ENCODE data around the gene KIFAP3.
"Not testable (repeated sequence)": the region's sequence is repeated elsewhere in the genome, so short reads cannot be mapped to it uniquely, and the experiment has no call there.

Gene KIFAP3

DNA sequence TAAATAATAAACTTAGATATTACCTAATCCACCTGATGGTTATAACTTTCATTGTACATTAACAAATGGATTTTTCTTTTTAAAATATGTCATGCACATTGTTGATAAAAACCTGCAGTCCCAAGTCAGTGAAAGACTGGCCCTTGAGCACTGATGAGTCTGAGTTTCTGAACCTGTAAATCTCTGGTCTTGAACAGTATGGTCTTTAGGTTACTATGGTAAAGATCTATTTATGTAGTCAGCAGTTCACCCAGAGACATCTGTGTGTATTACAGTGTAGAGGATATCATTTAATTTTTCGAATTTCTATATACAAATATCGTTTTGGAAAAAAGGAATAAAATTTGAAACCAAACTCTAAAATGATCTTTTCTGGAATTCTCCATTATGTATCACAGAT lies 150.4 kb downstream of the KIFAP3 start:
- Histone ChIP-seq H3K36me3 (ENCODE audit: control insufficient read depth, insufficient read depth, low read length) (no peaks in the 10 kb centered on the region; the same call in 1 of the 2 replicates), H3K27me3 (replicated peaks; ENCODE audit: control insufficient read depth, insufficient read depth, low read length) (no peaks in the 10 kb centered on the region), H3K4me3 (replicated peaks; ENCODE audit: low read depth, low read length) (no peak overlapping the region)
- no peak for DNase-seq (ENCODE audit: extremely low read depth, insufficient read length)
- TF ChIP-seq, protein P1, sequence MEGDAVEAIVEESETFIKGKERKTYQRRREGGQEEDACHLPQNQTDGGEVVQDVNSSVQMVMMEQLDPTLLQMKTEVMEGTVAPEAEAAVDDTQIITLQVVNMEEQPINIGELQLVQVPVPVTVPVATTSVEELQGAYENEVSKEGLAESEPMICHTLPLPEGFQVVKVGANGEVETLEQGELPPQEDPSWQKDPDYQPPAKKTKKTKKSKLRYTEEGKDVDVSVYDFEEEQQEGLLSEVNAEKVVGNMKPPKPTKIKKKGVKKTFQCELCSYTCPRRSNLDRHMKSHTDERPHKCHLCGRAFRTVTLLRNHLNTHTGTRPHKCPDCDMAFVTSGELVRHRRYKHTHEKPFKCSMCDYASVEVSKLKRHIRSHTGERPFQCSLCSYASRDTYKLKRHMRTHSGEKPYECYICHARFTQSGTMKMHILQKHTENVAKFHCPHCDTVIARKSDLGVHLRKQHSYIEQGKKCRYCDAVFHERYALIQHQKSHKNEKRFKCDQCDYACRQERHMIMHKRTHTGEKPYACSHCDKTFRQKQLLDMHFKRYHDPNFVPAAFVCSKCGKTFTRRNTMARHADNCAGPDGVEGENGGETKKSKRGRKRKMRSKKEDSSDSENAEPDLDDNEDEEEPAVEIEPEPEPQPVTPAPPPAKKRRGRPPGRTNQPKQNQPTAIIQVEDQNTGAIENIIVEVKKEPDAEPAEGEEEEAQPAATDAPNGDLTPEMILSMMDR (IDR thresholded peaks at IDR 0.05; ENCODE audit: insufficient read depth, low read length, poor library complexity, severe bottlenecking), result no peak

DNA sequence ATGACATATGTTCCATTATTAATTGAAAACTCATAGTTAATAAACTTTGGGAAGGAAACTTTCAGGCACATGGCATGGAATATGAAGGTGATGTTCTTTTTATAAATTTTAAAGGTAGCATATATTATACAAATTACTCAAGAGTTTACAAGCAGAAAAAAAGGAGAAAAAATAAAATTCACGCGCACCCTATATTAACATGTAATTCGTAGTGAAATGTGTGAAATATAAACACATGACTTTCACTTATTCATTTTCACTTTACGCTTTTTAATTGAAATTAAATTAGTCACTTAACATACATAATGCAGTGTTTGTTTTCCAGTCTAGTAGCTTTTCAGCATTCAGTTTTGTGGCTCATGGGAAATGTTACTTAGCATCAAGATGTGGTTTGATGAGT lies 153.4 kb downstream of the KIFAP3 start:
- DNase-seq (ENCODE audit: extremely low read depth, insufficient read length), result no peak
- Histone ChIP-seq H3K27me3 (replicated peaks; ENCODE audit: control insufficient read depth, insufficient read depth, low read length) (no peaks in the 10 kb centered on the region), H3K4me3 (replicated peaks; ENCODE audit: low read depth, low read length) (no peak overlapping the region), H3K36me3 (ENCODE audit: control insufficient read depth, insufficient read depth, low read length) (no peaks in the 10 kb centered on the region; the same call in 1 of the 2 replicates)
- TF ChIP-seq, protein P1 (IDR thresholded peaks at IDR 0.05; ENCODE audit: insufficient read depth, low read length, poor library complexity, severe bottlenecking), result no peak

DNA sequence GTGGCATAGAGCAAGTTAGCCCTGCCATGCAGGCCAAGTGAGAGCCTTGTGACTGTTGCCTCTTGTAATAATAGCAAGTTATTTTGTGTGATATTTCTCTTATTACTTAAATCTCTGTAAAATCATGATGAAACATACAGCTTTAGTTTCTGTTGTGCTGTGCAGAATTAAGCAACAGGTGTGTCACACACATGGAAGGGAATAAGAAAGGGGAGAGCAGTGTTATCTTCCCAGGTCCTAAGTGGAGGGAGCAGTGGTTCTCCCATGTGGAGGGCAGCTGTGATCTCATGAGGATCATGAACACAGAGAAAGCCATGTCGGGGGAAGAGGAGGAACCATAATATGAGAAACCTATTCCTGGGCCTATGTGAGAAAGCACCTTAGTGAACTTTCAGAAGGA lies 155.6 kb downstream of the KIFAP3 start:
- Histone ChIP-seq H3K4me3 (replicated peaks; ENCODE audit: low read depth, low read length) (no peak overlapping the region), H3K36me3 (ENCODE audit: control insufficient read depth, insufficient read depth, low read length) (no peaks in the 10 kb centered on the region), H3K27me3 (replicated peaks; ENCODE audit: control insufficient read depth, insufficient read depth, low read length) (no peaks in the 10 kb centered on the region)
- TF ChIP-seq, protein P1 (IDR thresholded peaks at IDR 0.05; ENCODE audit: insufficient read depth, low read length, poor library complexity, severe bottlenecking), result no peak
- no peak for DNase-seq (ENCODE audit: extremely low read depth, insufficient read length)

DNA sequence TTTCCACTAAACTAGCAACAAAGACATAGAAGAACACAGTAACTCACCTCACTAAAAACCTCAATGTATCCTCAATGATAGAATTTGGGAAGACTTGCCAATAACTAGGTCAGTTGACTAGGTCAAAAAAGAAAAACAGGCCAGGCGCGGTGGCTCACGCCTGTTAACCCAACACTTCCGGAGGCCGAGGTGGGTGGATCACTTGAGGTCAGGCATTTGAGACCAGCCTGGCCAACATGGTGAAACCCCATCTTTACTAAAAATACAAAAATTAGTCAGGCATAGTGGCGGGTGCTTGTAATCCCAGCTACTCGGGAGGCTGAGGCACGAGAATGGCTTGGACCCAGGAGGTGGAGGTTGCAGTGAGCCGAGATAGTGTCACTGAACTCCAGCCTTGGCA lies 156.3 kb downstream of the KIFAP3 start:
- not testable (repeated sequence) for H3K4me3 ChIP-seq (replicated peaks; ENCODE audit: low read depth, low read length); H3K36me3 ChIP-seq (ENCODE audit: control insufficient read depth, insufficient read depth, low read length); DNase-seq (ENCODE audit: extremely low read depth, insufficient read length); H3K27me3 ChIP-seq (replicated peaks; ENCODE audit: control insufficient read depth, insufficient read depth, low read length)

DNA sequence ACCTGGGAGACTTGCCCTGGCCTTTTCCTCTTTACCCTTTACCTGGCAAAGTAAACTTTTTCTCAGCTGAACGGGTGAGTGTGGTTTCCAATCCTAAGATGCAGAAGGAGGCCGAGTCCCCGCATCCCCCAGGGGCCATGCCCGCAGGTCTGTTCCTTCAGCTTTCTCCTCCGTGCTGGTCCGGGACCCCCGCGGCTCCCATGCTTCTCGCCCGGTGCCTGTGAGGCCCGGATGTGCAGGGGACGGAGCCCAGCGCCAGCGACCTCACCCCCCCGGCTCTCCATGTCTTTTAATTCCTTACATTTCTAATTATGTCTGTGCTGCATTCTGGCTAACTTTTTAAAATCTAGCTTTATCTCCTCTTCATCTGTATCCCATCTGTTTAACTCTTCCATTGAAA lies 159.3 kb downstream of the KIFAP3 start:
- Histone ChIP-seq H3K27me3 (replicated peaks; ENCODE audit: control insufficient read depth, insufficient read depth, low read length) (no peaks in the 10 kb centered on the region), H3K4me3 (replicated peaks; ENCODE audit: low read depth, low read length) (no peak overlapping the region), H3K36me3 (ENCODE audit: control insufficient read depth, insufficient read depth, low read length) (no peaks in the 10 kb centered on the region)
- no peak for DNase-seq (ENCODE audit: extremely low read depth, insufficient read length)
- TF ChIP-seq, protein P1 (IDR thresholded peaks at IDR 0.05; ENCODE audit: insufficient read depth, low read length, poor library complexity, severe bottlenecking), result no peak

DNA sequence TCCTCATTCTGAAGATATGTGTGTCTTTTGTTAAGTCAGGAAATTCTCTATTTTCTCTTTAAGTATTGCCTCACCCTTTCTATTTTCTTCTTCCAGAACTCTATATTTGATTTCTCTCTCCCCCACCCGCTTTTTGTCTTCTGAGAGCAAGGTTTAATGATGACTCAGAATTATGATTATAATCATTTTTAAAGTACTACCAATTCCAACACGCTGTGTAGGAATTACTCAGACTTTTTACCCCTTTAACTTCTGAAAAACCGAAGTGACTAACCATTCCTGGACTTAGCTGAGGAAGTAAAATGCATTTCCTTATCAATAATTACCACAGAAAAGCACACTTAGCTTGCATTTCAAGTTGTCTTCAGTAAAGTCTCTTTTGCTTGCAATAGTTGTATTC lies 160.0 kb downstream of the KIFAP3 start:
- H3K27me3 ChIP-seq (replicated peaks; ENCODE audit: control insufficient read depth, insufficient read depth, low read length), result no peaks in the 10 kb centered on the region
- TF ChIP-seq, protein P1 (IDR thresholded peaks at IDR 0.05; ENCODE audit: insufficient read depth, low read length, poor library complexity, severe bottlenecking), result no peak
- H3K4me3 ChIP-seq (replicated peaks; ENCODE audit: low read depth, low read length), result no peak overlapping the region
- no peak for DNase-seq (ENCODE audit: extremely low read depth, insufficient read length)
- H3K36me3 ChIP-seq (ENCODE audit: control insufficient read depth, insufficient read depth, low read length), result no peaks in the 10 kb centered on the region

Measured in GM06990 (cell line).